ENCODE results near the gene SLC9A1.
"Not testable (repeated sequence)": the region's sequence is repeated elsewhere in the genome, so short reads cannot be mapped to it uniquely, and the experiment has no call there.

The SLC9A1 gene

GRCh38 chr1:27154991-27155781 is at the start of gene SLC9A1:
Gene SLC9A1, minus strand, starts transcription at chr1:27155125. Its CDS starts 791 bp downstream, at chr1:27154334.
- peak; percentile 98 for DNase-seq

DNA sequence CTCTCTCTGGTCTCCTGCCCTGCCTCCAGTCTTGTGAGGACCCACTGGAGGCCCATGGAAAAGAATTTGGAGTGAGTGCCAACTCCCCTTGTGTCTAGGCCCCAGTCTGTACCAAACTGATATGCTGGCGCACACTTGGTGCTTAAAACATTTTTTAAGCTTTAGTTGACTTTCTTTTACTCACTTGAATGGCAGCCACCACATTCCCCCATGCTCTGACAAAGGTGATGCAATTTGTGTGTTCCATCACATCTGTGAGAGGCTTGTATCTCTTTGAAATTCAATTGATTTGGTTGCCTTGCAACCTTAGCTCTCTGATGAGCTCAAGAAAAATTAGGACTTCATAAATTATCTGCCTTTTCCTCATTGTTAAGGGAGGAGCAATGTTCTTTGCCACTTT is 49.0 kb upstream of the SLC9A1 start:
- DNase-seq: no peak

DNA sequence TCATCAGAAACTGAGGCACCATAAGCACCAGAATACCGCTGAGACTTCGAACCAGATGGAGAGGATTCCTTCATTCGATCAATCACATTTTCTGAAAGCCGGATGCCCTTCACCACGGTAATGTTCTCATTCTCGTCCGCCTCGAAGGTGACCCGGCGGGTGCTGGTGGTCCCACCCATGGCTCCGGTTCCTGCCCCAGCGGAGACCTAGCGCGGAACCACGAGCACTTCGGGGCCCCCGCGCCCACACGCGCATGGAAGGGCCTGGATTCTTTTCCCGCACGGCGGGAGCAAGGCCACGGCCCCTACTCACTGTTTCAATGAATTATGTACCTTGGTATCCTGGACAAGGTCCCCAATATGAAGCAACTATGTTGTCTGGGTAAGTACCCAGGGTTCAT is 46.4 kb upstream of the SLC9A1 start:
- no peak for DNase-seq

DNA sequence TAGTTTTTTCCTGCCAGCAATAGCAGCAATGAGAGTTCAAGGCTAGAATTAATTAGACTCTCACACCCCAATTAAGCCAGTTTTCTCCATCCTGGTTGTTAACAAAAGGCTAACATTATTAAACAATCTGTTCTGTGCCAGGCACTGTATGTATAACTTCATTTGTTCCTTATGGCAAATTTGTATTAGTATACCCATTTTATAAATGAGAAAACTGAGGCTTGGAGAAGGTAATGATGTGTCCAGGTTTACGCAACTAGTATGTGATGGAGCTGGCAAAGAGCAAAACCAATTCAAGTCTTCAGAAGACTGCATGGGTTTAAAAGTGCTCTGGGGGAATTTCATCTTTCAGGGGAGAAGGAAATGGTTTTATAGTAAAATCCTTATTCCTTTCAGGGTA is 38.3 kb upstream of the SLC9A1 start:
- no peak for DNase-seq

DNA sequence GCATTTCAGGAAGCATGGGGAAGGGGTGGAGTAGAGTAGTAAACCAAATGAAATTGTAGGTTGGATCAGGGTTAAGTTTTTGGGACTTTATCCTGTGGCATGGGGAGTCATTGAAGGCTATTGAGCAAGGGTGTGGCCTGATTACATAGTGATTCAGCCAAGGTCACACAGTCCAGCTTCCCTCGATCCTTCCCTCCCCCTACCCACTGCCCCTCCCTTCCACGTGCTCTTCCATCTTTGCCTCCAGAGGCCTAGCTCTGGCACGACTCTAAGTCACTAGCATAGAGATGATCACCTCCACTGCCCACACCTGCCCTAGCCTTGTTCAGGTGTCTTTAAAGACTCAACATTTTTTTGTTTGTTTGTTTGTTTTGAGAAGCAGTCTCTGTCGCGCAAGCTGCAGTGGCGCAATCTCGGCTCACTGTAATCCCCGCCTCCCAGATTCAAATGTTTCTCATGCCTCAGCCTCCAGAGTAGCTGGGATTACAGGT is 37.2 kb upstream of the SLC9A1 start:
- no peak for DNase-seq

- not testable (repeated sequence) for DNase-seq
These were observed 29.7 kb upstream of the SLC9A1 start for GRCh38 chr1:27184665-27185064.

- DNase-seq: no peak
These were observed 25.1 kb upstream of the SLC9A1 start for GRCh38 chr1:27179979-27180378.

- DNase-seq: no peak
These were observed 24.5 kb upstream of the SLC9A1 start for GRCh38 chr1:27179379-27179778.

GRCh38 chr1:27176954-27177353 is 22.0 kb upstream of the SLC9A1 start:
- DNase-seq: no peak

DNA sequence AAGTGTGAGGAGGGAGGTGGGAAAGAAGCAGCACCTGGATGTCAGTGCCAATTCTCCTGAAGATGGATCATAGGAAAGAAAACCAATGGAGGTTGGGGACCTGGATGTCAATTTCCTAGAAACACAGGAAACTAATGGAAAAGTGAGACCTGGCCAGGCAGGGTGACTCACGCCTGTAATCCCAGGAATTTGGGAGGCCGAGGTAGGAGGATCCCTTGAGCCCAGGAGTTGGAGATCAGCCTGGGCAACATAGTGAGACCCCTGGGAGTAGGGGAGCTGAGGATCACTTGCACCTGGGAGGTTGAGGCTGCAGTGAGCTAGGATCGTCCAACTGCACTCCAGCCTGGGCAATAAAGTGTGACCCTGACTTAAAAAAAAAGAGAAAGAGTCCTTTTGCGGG is 21.4 kb upstream of the SLC9A1 start:
- DNase-seq: no peak

- not testable (repeated sequence) for DNase-seq
These were observed 18.1 kb upstream of the SLC9A1 start for GRCh38 chr1:27172992-27173391.

GRCh38 chr1:27166929-27167328 is 12.0 kb upstream of the SLC9A1 start:
- no peak for DNase-seq

GRCh38 chr1:27166351-27166802 is 11.5 kb upstream of the SLC9A1 start:
- no peak for DNase-seq

DNA sequence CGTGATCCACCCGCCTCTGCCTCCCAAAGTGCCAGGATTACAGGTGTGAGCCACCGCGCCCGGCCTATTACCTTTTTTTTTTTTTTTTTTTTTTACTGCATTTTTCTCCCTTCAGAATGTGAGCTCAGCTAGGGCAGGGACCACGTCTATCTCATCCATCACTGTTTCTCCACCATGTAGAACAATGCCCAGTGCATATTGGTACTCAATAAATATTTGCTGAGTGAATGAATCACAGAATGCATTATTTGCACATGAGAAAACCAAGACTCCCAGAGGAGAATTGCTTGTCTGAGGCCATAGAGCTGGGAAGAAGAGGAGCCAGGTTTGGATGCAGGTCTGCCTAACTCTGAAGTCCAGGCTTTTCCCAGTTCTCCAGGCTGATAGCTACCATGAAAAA is 8.2 kb upstream of the SLC9A1 start:
- no peak for DNase-seq

GRCh38 chr1:27162090-27162489 is 7.2 kb upstream of the SLC9A1 start:
- DNase-seq: no peak

DNA sequence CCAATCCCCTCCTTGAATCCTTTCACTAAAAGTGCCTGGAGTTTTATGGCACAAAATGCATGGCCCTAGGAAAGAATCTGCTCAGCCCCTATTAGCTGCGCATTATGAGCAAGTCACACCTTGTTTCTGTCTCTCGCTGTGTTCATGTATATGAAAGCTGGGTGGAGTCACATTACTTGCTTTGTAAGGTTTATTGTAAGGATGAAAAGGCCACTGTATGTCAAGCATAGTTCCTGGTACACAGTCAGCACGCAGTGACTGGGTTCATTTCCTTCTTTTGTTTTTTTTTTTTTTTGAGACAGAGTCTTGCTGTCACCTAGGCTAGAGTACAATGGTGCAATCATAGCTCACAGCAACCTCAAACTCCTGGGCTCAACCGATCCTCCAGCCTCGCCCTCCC is 6.7 kb upstream of the SLC9A1 start:
- DNase-seq: no peak

DNA sequence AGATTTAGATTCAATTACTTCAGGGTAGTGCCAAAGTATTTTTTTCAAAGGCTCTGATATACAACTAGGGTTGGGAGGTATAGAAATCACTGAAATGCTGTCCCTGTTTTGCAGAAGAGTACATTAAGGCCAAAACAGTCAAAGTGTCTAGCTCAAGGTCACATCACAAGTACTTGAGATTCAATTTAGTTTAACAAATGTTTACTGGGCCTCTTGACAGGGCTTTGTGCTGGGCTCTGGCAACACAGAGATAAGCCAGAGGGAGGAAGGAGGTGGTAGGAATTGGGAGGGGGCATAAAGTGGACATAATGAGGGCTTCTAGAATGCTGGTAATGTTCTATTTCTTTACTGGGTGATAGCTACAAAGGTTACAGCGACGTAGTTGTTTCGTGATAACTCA is 2.3 kb upstream of the SLC9A1 start:
- no peak for DNase-seq

DNA sequence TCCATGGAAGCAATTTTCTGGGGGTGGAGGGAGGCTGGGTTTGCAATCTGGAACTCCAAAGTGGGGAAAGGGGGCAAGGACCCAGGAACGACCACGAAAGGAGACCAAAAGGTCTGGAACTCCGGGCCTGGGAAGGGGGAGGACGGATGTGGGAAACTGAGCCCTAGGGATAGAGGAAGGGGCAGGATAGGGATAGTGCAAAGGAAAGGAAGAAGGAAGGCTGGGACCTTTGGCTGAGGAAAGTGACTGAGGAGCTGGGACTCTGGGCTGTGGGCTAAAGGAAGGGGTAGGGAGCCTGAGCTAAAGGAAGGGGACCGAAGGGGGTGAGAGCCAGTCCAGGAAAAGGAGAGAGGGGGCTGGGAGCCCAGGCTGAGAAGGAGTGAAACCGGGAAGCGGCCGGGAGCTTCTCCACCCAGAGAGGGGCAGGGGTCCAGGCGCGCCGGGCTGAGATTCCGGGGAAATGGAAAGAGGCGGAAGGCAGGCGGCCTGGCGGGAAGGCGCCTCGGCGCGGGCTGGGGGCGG is 395 bp downstream of the SLC9A1 start:
- no peak for DNase-seq

- no peak for DNase-seq
These were observed 982 bp downstream of the SLC9A1 start for GRCh38 chr1:27153927-27154358.

DNA sequence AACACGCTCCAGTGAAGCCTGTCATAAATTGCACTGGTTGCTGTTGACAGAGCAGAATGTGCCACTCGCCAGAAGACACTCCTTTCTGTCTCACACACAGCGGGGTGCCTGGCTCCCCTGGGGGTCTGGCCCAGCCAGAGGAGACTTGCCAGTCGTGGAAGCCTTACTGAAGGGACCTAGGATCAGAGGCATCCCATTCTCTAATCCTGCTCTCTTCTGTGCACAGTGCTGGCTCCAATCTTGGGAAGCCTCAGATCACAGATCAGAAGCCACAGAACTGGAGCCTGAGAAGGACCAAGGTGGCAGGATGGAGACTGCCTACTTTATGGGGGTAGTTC is 1.4 kb downstream of the SLC9A1 start:
- no peak for DNase-seq

- DNase-seq: no peak
These were observed 1.9 kb downstream of the SLC9A1 start for GRCh38 chr1:27152829-27153548.

GRCh38 chr1:27152004-27152828 is 2.7 kb downstream of the SLC9A1 start:
- DNase-seq: no peak

DNA sequence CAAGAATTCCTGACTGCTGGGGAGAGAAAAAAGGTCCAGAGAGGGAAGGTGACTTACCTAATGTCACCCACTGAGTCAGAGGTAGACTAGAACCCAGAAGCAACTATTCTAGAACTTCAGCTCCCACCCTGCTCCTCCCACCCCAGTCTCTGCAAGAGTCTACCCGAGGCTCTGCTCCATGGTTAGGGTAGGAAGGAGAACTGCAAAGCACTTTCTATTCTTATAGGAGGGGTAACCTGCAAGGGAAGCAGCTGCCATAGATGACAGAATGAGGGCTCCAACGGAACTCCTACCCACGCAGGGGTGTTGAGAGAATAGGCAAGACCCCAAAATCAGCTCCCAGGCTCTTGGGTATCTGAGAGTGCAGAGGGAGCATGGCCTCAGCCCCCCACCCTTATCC is 4.3 kb downstream of the SLC9A1 start:
- no peak for DNase-seq
